ENCODE measurements around the gene FAM217A.

GRCh38 chr6:4107873-4108272 lies 28.9 kb upstream of the FAM217A start:
- TF ChIP-seq CTCF (IDR thresholded peaks at IDR 0.05) (no peak), POLR2AphosphoS5 (IDR thresholded peaks at IDR 0.05) (no peak), POLR2A (IDR thresholded peaks at IDR 0.05; ENCODE audit: low read depth) (no peak), EP300 (IDR thresholded peaks at IDR 0.05) (no peak)

Measured in esophagus muscularis mucosa (tissue), 4 donors.